GM23338 (cell line): Measurements from ENCODE around the gene RUSC1. TPM values are rescaled to one million over a fixed set of nuclear protein-coding genes. Genes with fewer than 3 reads are reported as not detected.

Experiments
- ATAC-seq: fragments of 200-7000 bp; cut with Tn5 transposase; 3 replicates; pipeline ENCODE4 v1.9.1; 2020
- DNase-seq: peaks from one replicate; pipeline ENCODE4 v3.0.0-alpha.2; 2015; ENCODE audit warnings: low spot score
- H2AFZ ChIP-seq: fragments of 200-600 bp; sonication (generic); 2 replicates; pipeline ENCODE4 v1.8.0; 2016; ENCODE audit warnings: antibody characterized with exemption, mild to moderate bottlenecking, moderate library complexity
- H3F3A ChIP-seq: fragments of 200-600 bp; sonication (generic); replicated peaks from 2 replicates; pipeline ENCODE4 v1.8.0; 2017; ENCODE audit warnings: antibody characterized with exemption, mixed run types, low read depth
- H3K27ac ChIP-seq: fragments of 200-600 bp; sonication (generic); 2 replicates; pipeline ENCODE4 v1.6.1; 2016; ENCODE audit warnings: low read depth
- H3K27me3 ChIP-seq: fragments of 200-600 bp; sonication (generic); 2 replicates; pipeline ENCODE4 v1.8.0; 2016; ENCODE audit warnings: mild to moderate bottlenecking, mixed run types, moderate library complexity; ENCODE audit not compliant: insufficient read depth
- H3K36me3 ChIP-seq: fragments of 200-600 bp; sonication (generic); 2 replicates; pipeline ENCODE4 v1.8.0; 2016; ENCODE audit warnings: mild to moderate bottlenecking; ENCODE audit not compliant: insufficient read depth
- H3K4me1 ChIP-seq: fragments of 200-600 bp; sonication (generic); 2 replicates; pipeline ENCODE4 v1.8.0; 2016; ENCODE audit warnings: mild to moderate bottlenecking, moderate library complexity; ENCODE audit not compliant: insufficient read depth
- H3K4me2 ChIP-seq: fragments of 200-600 bp; sonication (generic); 2 replicates; pipeline ENCODE4 v1.7.1; 2017; ENCODE audit warnings: mixed run types
- H3K4me3 ChIP-seq: fragments of 200-600 bp; sonication (generic); 2 replicates; pipeline ENCODE4 v1.6.1; 2016; ENCODE audit warnings: mixed run types
- H3K79me2 ChIP-seq: fragments of 200-600 bp; sonication (generic); replicated peaks from 2 replicates; pipeline ENCODE4 v1.8.0; 2017; ENCODE audit warnings: mild to moderate bottlenecking; ENCODE audit not compliant: insufficient read depth
- H3K9me2 ChIP-seq: fragments of 200-600 bp; sonication (generic); 2 replicates; pipeline ENCODE4 v1.8.0; 2017; ENCODE audit not compliant: insufficient read depth
- H4K20me1 ChIP-seq: fragments of 200-600 bp; sonication (generic); replicated peaks from 2 replicates; pipeline ENCODE4 v1.8.0; 2017; ENCODE audit warnings: mild to moderate bottlenecking; ENCODE audit not compliant: insufficient read depth
- H3K27ac Mint-ChIP-seq: 2 replicates; pipeline ENCODE4 v1.8.0; 2020; ENCODE audit warnings: inconsistent platforms, mild to moderate bottlenecking, moderate library complexity, mixed read lengths
- H3K27me3 Mint-ChIP-seq: 3 replicates; pipeline ENCODE4 v1.8.0; 2022; ENCODE audit warnings: low read depth, mild to moderate bottlenecking, moderate library complexity, mixed read lengths, inconsistent platforms; ENCODE audit not compliant: insufficient read depth, poor library complexity
- H3K36me3 Mint-ChIP-seq: 3 replicates; pipeline ENCODE4 v1.8.0; 2021; ENCODE audit warnings: low read depth, mild to moderate bottlenecking, inconsistent platforms, moderate library complexity, mixed read lengths
- H3K4me1 Mint-ChIP-seq: 3 replicates; pipeline ENCODE4 v1.8.0; 2020; ENCODE audit warnings: mild to moderate bottlenecking, inconsistent platforms, mixed read lengths
- H3K4me3 Mint-ChIP-seq: 3 replicates; pipeline ENCODE4 v1.8.0; 2021; ENCODE audit warnings: moderate library complexity, mild to moderate bottlenecking, inconsistent platforms, mixed read lengths
- H3K9me3 Mint-ChIP-seq: 3 replicates; pipeline ENCODE4 v1.8.0; 2020; ENCODE audit warnings: moderate library complexity, mild to moderate bottlenecking, inconsistent platforms, mixed read lengths
- EZH2 ChIP-seq: fragments of 200-600 bp; sonication (generic); IDR thresholded peaks from one replicate; pipeline ENCODE4 v1.8.0; 2017; ENCODE audit warnings: antibody characterized with exemption, mild to moderate bottlenecking, low read depth; ENCODE audit not compliant: unreplicated experiment
- EZH2phosphoT487 ChIP-seq: fragments of 200-600 bp; sonication (generic); IDR thresholded peaks from one replicate; pipeline ENCODE4 v1.8.1; 2018; ENCODE audit warnings: antibody characterized with exemption; ENCODE audit not compliant: unreplicated experiment
- JUNB ChIP-seq: IDR thresholded peaks from one replicate; pipeline ENCODE4 v1.6.1; 2016; ENCODE audit warnings: antibody characterized with exemption; ENCODE audit not compliant: unreplicated experiment
- POLR2AphosphoS5 ChIP-seq: IDR thresholded peaks from 2 replicates; pipeline ENCODE4 v1.6.1; 2016; ENCODE audit warnings: antibody characterized with exemption, low read depth
- STAT1 ChIP-seq: IDR thresholded peaks from one replicate; pipeline ENCODE4 v1.6.1; 2016; ENCODE audit warnings: antibody characterized with exemption; ENCODE audit not compliant: unreplicated experiment
- polyA plus RNA-seq: library from polyadenylated mRNA; unstranded; fragments of >200 nt; fragmentation: Nextera tagmentation; extraction: Ambion mirVana; gene quantifications from 2 replicates; pipeline ENCODE4 v1.2.1, GENCODE V29; 2016
- total RNA-seq: library from RNA; depleted of rRNA; stranded (reverse); fragments of >200 nt; shearing (Covaris generic); gene quantifications from 2 replicates; pipeline ENCODE4 v1.2.3, GENCODE V29; 2014
- TF ChIP-seq, protein P1 (sequence below), 2 experiments: fragments of 200-600 bp in 1 of 2; sonication (generic) in 1 of 2; conservative IDR thresholded peaks; 2 replicates each; pipeline versions ENCODE4 v1.5.1 to v1.6.1; 2016 to 2017; ENCODE audit warnings: antibody characterized with exemption in 2 of 2, low read depth in 2 of 2, mild to moderate bottlenecking in 2 of 2, moderate library complexity in 1 of 2
- TF ChIP-seq, protein P2 (sequence below): IDR thresholded peaks from 2 replicates; pipeline ENCODE4 v1.6.1; 2016; ENCODE audit warnings: antibody characterized with exemption
- TF ChIP-seq, protein P3 (sequence below): IDR thresholded peaks from one replicate; pipeline ENCODE4 v1.6.1; 2018; ENCODE audit warnings: antibody characterized with exemption; ENCODE audit not compliant: unreplicated experiment
- TF ChIP-seq, protein P4 (sequence below): fragments of 250-450 bp; sonication (Bioruptor Pico); IDR thresholded peaks from 2 replicates; pipeline ENCODE4 v1.5.0; 2020; ENCODE audit warnings: mild to moderate bottlenecking, moderate library complexity

Gene RUSC1
- total and polyA plus RNA-seq, 2 experiments from 2014 or later, result 53.4 to 87.7 TPM

DNA sequence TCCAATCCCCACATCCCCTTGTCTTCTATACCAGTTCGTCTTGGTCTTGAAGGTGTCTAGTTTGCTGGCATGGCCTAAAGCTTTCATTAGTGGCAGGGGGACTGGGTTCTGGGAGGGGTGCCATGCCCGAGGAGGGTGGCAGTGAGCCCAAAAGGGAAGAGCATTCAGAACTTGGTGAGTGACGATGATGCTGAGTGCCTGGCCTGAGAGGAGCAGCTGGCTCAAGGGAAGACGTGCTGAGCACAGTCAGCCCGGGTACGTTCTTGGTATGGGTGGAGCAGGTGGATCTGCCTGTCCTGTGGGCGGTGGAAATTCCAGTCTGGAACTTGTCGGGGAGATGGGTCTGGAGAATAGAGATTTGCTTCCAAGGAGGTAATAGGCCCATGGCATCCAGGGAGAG lies 7.4 kb upstream of the RUSC1 start:
- no peaks in the 10 kb centered on the region for H3K9me3 Mint-ChIP-seq
- Histone ChIP-seq H3K36me3 (peaks cover 21% of the 10 kb centered on the region), H3K4me2 (no peak overlapping the region), H3K27me3 (no peaks in the 10 kb centered on the region), H3K4me3 (no peak overlapping the region), H3K9me2 (no peaks in the 10 kb centered on the region), H3K27ac (no peak overlapping the region), H2AFZ (no peak overlapping the region), H4K20me1 (peaks cover 46% of the 10 kb centered on the region), H3F3A (peaks cover 41% of the 10 kb centered on the region), H3K4me1 (peaks cover 16% of the 10 kb centered on the region), H3K79me2 (peaks cover 55% of the 10 kb centered on the region)
- peaks cover 11% of the 10 kb centered on the region for H3K27me3 Mint-ChIP-seq
- ATAC-seq, result no peak
- H3K4me1 Mint-ChIP-seq, result peaks cover 19% of the 10 kb centered on the region
- H3K4me3 Mint-ChIP-seq, result no peak overlapping the region
- no peak for DNase-seq
- no peak overlapping the region for H3K27ac Mint-ChIP-seq
- TF ChIP-seq STAT1, result no peak
- TF ChIP-seq, protein P1, sequence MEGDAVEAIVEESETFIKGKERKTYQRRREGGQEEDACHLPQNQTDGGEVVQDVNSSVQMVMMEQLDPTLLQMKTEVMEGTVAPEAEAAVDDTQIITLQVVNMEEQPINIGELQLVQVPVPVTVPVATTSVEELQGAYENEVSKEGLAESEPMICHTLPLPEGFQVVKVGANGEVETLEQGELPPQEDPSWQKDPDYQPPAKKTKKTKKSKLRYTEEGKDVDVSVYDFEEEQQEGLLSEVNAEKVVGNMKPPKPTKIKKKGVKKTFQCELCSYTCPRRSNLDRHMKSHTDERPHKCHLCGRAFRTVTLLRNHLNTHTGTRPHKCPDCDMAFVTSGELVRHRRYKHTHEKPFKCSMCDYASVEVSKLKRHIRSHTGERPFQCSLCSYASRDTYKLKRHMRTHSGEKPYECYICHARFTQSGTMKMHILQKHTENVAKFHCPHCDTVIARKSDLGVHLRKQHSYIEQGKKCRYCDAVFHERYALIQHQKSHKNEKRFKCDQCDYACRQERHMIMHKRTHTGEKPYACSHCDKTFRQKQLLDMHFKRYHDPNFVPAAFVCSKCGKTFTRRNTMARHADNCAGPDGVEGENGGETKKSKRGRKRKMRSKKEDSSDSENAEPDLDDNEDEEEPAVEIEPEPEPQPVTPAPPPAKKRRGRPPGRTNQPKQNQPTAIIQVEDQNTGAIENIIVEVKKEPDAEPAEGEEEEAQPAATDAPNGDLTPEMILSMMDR (conservative IDR thresholded peaks at IDR 0.05; ENCODE audit: low read depth in 2 of 2), result no peak
- no peak for TF ChIP-seq EZH2
- peaks cover 59% of the 10 kb centered on the region for H3K36me3 Mint-ChIP-seq

DNA sequence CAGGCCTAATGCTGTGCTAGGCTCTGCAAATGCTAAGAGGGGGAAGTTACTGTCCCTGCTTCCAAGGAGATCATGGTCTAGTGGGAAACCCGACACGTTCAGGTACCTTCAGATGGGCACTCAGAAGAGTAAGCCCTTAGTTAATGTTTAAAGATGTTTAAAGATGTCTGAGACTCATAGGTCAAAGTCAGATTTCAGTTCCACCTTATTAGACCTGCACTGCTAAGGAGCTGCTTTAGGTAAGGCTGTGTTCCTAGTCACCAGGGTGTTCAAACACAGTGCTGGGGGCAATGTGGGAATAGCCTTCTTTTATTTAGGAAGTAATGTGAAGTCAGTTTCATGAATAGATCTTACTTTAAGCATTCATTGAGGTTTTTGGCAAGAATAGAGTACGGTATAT lies 3.8 kb upstream of the RUSC1 start:
- Mint-ChIP-seq H3K4me1 (peaks cover 28% of the 10 kb centered on the region), H3K27me3 (peaks cover 19% of the 10 kb centered on the region), H3K36me3 (peaks cover 53% of the 10 kb centered on the region), H3K27ac (no peak overlapping the region), H3K4me3 (no peak overlapping the region), H3K9me3 (no peaks in the 10 kb centered on the region)
- no peak overlapping the region for H3K4me3 ChIP-seq
- H3K4me2 ChIP-seq, result no peak overlapping the region
- H3K36me3 ChIP-seq, result peaks cover 22% of the 10 kb centered on the region
- H3K79me2 ChIP-seq, result peaks cover 24% of the 10 kb centered on the region
- H3K27me3 ChIP-seq, result peaks cover 4% of the 10 kb centered on the region
- peaks cover 38% of the 10 kb centered on the region for H4K20me1 ChIP-seq
- DNase-seq (no peak), ATAC-seq (no peak)
- peaks cover 57% of the 10 kb centered on the region for H3F3A ChIP-seq
- peaks cover 17% of the 10 kb centered on the region for H3K4me1 ChIP-seq
- no peaks in the 10 kb centered on the region for H3K9me2 ChIP-seq
- no peak overlapping the region for H3K27ac ChIP-seq
- no peak overlapping the region for H2AFZ ChIP-seq
- TF ChIP-seq JUNB (no peak), POLR2AphosphoS5 (no peak), STAT1 (no peak), EZH2 (no peak), EZH2phosphoT487 (no peak)
- TF ChIP-seq, protein P2, sequence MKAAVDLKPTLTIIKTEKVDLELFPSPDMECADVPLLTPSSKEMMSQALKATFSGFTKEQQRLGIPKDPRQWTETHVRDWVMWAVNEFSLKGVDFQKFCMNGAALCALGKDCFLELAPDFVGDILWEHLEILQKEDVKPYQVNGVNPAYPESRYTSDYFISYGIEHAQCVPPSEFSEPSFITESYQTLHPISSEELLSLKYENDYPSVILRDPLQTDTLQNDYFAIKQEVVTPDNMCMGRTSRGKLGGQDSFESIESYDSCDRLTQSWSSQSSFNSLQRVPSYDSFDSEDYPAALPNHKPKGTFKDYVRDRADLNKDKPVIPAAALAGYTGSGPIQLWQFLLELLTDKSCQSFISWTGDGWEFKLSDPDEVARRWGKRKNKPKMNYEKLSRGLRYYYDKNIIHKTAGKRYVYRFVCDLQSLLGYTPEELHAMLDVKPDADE, result no peak
- TF ChIP-seq, protein P3, sequence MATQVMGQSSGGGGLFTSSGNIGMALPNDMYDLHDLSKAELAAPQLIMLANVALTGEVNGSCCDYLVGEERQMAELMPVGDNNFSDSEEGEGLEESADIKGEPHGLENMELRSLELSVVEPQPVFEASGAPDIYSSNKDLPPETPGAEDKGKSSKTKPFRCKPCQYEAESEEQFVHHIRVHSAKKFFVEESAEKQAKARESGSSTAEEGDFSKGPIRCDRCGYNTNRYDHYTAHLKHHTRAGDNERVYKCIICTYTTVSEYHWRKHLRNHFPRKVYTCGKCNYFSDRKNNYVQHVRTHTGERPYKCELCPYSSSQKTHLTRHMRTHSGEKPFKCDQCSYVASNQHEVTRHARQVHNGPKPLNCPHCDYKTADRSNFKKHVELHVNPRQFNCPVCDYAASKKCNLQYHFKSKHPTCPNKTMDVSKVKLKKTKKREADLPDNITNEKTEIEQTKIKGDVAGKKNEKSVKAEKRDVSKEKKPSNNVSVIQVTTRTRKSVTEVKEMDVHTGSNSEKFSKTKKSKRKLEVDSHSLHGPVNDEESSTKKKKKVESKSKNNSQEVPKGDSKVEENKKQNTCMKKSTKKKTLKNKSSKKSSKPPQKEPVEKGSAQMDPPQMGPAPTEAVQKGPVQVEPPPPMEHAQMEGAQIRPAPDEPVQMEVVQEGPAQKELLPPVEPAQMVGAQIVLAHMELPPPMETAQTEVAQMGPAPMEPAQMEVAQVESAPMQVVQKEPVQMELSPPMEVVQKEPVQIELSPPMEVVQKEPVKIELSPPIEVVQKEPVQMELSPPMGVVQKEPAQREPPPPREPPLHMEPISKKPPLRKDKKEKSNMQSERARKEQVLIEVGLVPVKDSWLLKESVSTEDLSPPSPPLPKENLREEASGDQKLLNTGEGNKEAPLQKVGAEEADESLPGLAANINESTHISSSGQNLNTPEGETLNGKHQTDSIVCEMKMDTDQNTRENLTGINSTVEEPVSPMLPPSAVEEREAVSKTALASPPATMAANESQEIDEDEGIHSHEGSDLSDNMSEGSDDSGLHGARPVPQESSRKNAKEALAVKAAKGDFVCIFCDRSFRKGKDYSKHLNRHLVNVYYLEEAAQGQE, result no peak
- TF ChIP-seq, protein P4, sequence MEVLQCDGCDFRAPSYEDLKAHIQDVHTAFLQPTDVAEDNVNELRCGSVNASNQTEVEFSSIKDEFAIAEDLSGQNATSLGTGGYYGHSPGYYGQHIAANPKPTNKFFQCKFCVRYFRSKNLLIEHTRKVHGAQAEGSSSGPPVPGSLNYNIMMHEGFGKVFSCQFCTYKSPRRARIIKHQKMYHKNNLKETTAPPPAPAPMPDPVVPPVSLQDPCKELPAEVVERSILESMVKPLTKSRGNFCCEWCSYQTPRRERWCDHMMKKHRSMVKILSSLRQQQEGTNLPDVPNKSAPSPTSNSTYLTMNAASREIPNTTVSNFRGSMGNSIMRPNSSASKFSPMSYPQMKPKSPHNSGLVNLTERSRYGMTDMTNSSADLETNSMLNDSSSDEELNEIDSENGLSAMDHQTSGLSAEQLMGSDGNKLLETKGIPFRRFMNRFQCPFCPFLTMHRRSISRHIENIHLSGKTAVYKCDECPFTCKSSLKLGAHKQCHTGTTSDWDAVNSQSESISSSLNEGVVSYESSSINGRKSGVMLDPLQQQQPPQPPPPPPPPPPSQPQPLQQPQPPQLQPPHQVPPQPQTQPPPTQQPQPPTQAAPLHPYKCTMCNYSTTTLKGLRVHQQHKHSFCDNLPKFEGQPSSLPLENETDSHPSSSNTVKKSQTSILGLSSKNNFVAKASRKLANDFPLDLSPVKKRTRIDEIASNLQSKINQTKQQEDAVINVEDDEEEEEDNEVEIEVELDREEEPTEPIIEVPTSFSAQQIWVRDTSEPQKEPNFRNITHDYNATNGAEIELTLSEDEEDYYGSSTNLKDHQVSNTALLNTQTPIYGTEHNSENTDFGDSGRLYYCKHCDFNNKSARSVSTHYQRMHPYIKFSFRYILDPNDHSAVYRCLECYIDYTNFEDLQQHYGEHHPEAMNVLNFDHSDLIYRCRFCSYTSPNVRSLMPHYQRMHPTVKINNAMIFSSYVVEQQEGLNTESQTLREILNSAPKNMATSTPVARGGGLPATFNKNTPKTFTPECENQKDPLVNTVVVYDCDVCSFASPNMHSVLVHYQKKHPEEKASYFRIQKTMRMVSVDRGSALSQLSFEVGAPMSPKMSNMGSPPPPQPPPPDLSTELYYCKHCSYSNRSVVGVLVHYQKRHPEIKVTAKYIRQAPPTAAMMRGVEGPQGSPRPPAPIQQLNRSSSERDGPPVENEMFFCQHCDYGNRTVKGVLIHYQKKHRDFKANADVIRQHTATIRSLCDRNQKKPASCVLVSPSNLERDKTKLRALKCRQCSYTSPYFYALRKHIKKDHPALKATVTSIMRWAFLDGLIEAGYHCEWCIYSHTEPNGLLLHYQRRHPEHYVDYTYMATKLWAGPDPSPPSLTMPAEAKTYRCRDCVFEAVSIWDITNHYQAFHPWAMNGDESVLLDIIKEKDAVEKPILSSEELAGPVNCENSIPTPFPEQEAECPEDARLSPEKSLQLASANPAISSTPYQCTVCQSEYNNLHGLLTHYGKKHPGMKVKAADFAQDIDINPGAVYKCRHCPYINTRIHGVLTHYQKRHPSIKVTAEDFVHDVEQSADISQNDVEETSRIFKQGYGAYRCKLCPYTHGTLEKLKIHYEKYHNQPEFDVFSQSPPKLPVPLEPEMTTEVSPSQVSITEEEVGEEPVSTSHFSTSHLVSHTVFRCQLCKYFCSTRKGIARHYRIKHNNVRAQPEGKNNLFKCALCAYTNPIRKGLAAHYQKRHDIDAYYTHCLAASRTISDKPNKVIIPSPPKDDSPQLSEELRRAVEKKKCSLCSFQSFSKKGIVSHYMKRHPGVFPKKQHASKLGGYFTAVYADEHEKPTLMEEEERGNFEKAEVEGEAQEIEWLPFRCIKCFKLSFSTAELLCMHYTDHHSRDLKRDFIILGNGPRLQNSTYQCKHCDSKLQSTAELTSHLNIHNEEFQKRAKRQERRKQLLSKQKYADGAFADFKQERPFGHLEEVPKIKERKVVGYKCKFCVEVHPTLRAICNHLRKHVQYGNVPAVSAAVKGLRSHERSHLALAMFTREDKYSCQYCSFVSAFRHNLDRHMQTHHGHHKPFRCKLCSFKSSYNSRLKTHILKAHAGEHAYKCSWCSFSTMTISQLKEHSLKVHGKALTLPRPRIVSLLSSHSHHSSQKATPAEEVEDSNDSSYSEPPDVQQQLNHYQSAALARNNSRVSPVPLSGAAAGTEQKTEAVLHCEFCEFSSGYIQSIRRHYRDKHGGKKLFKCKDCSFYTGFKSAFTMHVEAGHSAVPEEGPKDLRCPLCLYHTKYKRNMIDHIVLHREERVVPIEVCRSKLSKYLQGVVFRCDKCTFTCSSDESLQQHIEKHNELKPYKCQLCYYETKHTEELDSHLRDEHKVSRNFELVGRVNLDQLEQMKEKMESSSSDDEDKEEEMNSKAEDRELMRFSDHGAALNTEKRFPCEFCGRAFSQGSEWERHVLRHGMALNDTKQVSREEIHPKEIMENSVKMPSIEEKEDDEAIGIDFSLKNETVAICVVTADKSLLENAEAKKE (CRISPR knock-in tag), result no peak
